Stimulated activated naive CD8-positive, alpha-beta T cell treated with anti-CD3 and anti-CD28 coated beads, Interleukin-15, amount 100 ng/mL, for 72 hours (primary cell): ENCODE data around the gene LRRC55.

Experiments
- ATAC-seq: fragments of 150-1000 bp; cut with Tn5 transposase; 2 replicates; pipeline ENCODE4 v1.10.0; 2021; ENCODE audit warnings: mild to moderate bottlenecking, moderate library complexity
- DNase-seq, 2 donors: peaks; one replicate each; pipeline ENCODE4 v3.0.0; 2021 to 2022
- H3K27ac Mint-ChIP-seq, 2 donors: one replicate each; pipeline ENCODE4 v1.8.0; 2022; ENCODE audit warnings: mild to moderate bottlenecking in 2 of 2, mixed read lengths in 2 of 2, moderate library complexity in 2 of 2
- H3K27me3 Mint-ChIP-seq: one replicate; pipeline ENCODE4 v1.8.0; 2022; ENCODE audit warnings: mixed read lengths
- H3K4me1 Mint-ChIP-seq: one replicate; pipeline ENCODE4 v1.8.0; 2022; ENCODE audit warnings: mild to moderate bottlenecking, mixed read lengths
- H3K4me3 Mint-ChIP-seq, 2 donors: one replicate each; pipeline ENCODE4 v1.8.0; 2022; ENCODE audit warnings: mild to moderate bottlenecking in 2 of 2, mixed read lengths in 2 of 2, moderate library complexity in 1 of 2
- H3K9me3 Mint-ChIP-seq, 2 donors: one replicate each; pipeline ENCODE4 v1.8.0; 2022; ENCODE audit warnings: mixed read lengths in 2 of 2

LRRC55 gene

GRCh38 chr11:57181678-57182305 lies at the start of gene LRRC55:
Gene LRRC55 (plus strand): TSS chr11:57181953. CDS start chr11:57182023, 70 bp downstream.
- no peak within 1 kb of the TSS for H3K27ac Mint-ChIP-seq
- H3K4me3 Mint-ChIP-seq = no peak within 1 kb of the TSS
- H3K27me3 Mint-ChIP-seq = peaks cover 39% of the 10 kb centered on the region
- ATAC-seq = no peak
- no peaks in the 10 kb centered on the region for H3K9me3 Mint-ChIP-seq
- no peak for DNase-seq
- no peaks in the 10 kb centered on the region for H3K4me1 Mint-ChIP-seq

DNA sequence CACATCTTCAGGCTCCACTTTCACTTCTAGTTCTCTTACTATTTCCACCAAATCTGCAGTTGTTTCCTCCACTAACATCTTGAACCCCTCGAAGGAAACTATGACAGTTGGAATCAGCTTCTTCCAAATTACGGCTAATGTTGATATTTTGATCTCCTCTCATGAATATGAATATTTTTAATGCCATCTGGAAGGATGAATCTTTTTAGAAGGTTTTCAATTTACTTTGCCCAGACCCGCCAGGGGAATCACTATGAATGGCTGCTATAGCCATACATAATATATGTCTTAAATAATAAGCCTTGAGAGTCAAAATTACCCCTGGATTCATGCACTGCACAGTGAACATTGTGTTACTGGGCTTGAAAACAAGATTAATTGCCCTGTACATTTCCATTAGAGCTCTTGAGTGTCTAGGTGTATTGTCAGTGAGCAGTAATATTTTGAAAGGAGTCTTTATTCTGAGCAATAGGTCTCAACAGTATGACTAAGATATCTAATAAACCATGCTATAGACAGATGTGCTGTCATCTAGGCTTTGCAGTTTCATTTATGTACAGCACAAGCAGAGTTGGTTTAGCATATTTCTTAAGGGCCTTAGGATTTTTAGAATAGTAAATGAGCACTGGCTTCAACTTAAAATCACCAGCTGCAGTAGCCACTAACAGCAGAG lies 48.3 kb upstream of the LRRC55 start:
- DNase-seq (no peak), ATAC-seq (no peak)
- Mint-ChIP-seq H3K4me1 (no peaks in the 10 kb centered on the region), H3K27me3 (peaks cover 42% of the 10 kb centered on the region), H3K27ac (no peak overlapping the region), H3K4me3 (no peak overlapping the region), H3K9me3 (no peaks in the 10 kb centered on the region)

GRCh38 chr11:57134284-57134683 lies 47.5 kb upstream of the LRRC55 start:
- H3K4me1 Mint-ChIP-seq = no peaks in the 10 kb centered on the region
- H3K27ac Mint-ChIP-seq = no peak overlapping the region
- ATAC-seq = no peak
- no peaks in the 10 kb centered on the region for H3K9me3 Mint-ChIP-seq
- no peak overlapping the region for H3K4me3 Mint-ChIP-seq
- H3K27me3 Mint-ChIP-seq = peaks cover 42% of the 10 kb centered on the region
- DNase-seq = no peak

GRCh38 chr11:57135020-57135751 lies 46.6 kb upstream of the LRRC55 start:
- H3K4me1 Mint-ChIP-seq = no peaks in the 10 kb centered on the region
- peak overlapping the region in 1 of 2 donors; percentile 83 for H3K27ac Mint-ChIP-seq
- H3K4me3 Mint-ChIP-seq = no peak overlapping the region
- H3K9me3 Mint-ChIP-seq = no peaks in the 10 kb centered on the region
- peaks cover 33% of the 10 kb centered on the region for H3K27me3 Mint-ChIP-seq
- ATAC-seq (no peak), DNase-seq (no peak)

DNA sequence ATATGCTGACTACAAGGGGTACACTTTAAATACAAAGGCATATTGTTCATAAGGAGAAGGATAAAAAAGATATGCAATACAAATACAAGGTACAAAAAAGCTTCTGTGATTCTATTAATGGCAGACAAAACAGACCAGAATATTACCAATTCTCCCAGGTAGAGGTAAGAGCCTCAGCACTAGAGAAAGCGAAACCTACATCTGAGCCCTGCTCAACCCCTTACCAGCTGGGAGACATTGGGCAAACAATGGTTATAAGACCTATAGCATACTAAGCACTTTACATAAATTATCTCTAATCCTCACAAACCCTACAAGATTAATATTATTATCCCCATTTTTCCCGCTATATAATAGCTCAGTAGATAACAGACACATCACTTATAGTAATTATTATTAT lies 41.2 kb upstream of the LRRC55 start:
- no peak overlapping the region for H3K27ac Mint-ChIP-seq
- no peak for ATAC-seq
- H3K4me1 Mint-ChIP-seq = no peaks in the 10 kb centered on the region
- H3K27me3 Mint-ChIP-seq = peaks cover 19% of the 10 kb centered on the region
- DNase-seq = no peak
- H3K4me3 Mint-ChIP-seq = no peak overlapping the region
- H3K9me3 Mint-ChIP-seq = no peaks in the 10 kb centered on the region

GRCh38 chr11:57143459-57143858 lies 38.3 kb upstream of the LRRC55 start:
- H3K9me3 Mint-ChIP-seq = no peaks in the 10 kb centered on the region
- no peak overlapping the region for H3K4me3 Mint-ChIP-seq
- no peak overlapping the region for H3K27ac Mint-ChIP-seq
- H3K4me1 Mint-ChIP-seq = no peaks in the 10 kb centered on the region
- ATAC-seq (no peak), DNase-seq (no peak)
- H3K27me3 Mint-ChIP-seq = peaks cover 24% of the 10 kb centered on the region

DNA sequence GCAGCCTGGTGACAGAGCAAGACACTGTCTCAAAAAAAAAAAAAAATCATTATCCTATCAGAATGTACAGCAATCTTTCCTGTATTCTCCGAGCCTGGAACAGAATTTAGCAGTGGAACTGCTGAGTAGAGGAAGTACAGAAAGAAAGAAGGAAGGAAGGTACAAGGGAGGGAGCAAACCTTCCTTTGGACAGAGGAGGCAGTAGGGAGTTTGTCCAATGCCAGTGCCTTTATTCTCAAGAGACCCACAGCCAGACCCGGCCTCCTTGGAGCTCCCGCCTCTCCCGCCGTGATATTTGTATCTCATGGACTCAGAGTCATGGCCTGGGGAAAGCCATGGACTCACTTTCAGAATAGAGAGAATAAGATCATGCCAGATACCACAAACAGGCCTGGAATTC lies 37.7 kb upstream of the LRRC55 start:
- Mint-ChIP-seq H3K27ac (no peak overlapping the region), H3K9me3 (no peaks in the 10 kb centered on the region), H3K27me3 (peaks cover 28% of the 10 kb centered on the region), H3K4me3 (no peak overlapping the region), H3K4me1 (no peaks in the 10 kb centered on the region)
- ATAC-seq = no peak
- no peak for DNase-seq

- Mint-ChIP-seq H3K9me3 (no peaks in the 10 kb centered on the region), H3K27ac (no peak overlapping the region), H3K4me3 (no peak overlapping the region), H3K4me1 (no peaks in the 10 kb centered on the region), H3K27me3 (peaks cover 28% of the 10 kb centered on the region)
- ATAC-seq (no peak), DNase-seq (no peak)
Observed at GRCh38 chr11:57144531-57145320, 37.0 kb upstream of the LRRC55 start.

- Mint-ChIP-seq H3K27ac (no peak overlapping the region), H3K27me3 (peaks cover 28% of the 10 kb centered on the region)
- no peak for ATAC-seq
Observed at GRCh38 chr11:57146301-57146700, 35.5 kb upstream of the LRRC55 start.

DNA sequence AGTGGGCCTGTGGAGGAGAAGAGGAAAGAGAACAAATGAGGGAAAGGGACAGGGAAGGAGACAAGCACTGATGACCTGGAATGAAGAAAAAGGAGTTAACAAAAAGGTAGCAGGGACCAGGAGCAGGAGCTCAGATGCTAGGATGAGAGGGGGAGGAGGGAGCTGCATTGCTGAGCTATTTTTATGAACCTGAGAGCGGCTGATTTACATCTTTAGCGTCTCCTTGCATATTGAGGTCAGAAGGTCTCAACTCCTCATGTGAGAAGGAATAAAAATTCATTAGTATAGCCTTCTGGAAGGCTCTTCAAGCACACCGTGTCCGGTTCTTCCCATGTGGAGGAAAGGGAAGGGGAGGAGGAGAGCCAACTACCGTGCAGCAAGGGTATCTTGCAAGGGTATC lies 33.1 kb upstream of the LRRC55 start:
- no peak overlapping the region for H3K4me3 Mint-ChIP-seq
- no peak overlapping the region for H3K27ac Mint-ChIP-seq

More at GRCh38 chr11:57146301-57146700, 35.5 kb upstream of the LRRC55 start:
- Mint-ChIP-seq H3K4me1 (no peaks in the 10 kb centered on the region), H3K4me3 (no peak overlapping the region), H3K9me3 (no peaks in the 10 kb centered on the region)
- DNase-seq = no peak

GRCh38 chr11:57150454-57150917 lies 31.3 kb upstream of the LRRC55 start:
- H3K27ac Mint-ChIP-seq = no peak overlapping the region
- ATAC-seq = no peak
- H3K4me1 Mint-ChIP-seq = no peaks in the 10 kb centered on the region
- no peak overlapping the region for H3K4me3 Mint-ChIP-seq
- no peak for DNase-seq
- peaks cover 18% of the 10 kb centered on the region for H3K27me3 Mint-ChIP-seq
- no peaks in the 10 kb centered on the region for H3K9me3 Mint-ChIP-seq

More for the DNA sequence above, 33.1 kb upstream of the LRRC55 start:
- H3K27me3 Mint-ChIP-seq = peaks cover 23% of the 10 kb centered on the region
- no peaks in the 10 kb centered on the region for H3K4me1 Mint-ChIP-seq
- no peak for ATAC-seq
- no peaks in the 10 kb centered on the region for H3K9me3 Mint-ChIP-seq
- no peak for DNase-seq

DNA sequence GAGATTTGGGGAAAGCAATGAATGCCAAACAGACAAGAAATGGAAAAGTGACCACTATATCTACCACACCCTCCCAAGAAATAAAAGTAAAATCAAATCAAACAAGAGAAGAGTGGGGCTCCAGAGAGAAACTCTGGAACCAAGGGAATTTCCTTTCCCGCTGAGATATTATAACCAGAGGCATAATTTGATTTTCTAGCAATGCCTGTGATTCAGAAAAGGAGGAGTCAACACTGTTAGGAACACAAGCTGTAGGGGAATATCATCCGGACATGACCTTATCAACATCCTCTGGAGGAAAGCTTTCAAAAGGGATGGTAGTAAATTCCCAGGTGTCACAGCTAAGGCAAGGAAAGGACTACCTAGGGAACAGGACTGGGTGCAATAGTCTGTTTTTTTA lies 29.6 kb upstream of the LRRC55 start:
- no peak for ATAC-seq
- Mint-ChIP-seq H3K9me3 (no peaks in the 10 kb centered on the region), H3K4me1 (no peaks in the 10 kb centered on the region), H3K4me3 (no peak overlapping the region), H3K27me3 (peaks cover 32% of the 10 kb centered on the region), H3K27ac (no peak overlapping the region)
- no peak for DNase-seq

DNA sequence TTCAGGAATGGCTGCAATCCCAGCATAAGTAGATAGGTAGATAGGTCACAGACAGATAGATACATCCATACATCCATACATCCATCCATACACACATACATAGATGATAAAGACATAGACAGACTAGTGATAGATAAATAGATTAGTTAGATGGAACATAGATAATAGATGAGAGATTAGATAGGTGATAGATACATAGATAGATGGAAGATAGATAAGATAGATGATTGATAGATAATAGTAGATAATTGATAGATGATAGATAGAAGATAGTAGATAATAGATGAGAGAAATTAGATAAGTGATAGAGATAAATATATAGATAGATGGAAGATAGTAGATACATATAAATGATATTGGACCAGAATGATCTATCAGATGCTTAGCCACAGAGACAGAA lies 28.3 kb upstream of the LRRC55 start:
- H3K4me3 Mint-ChIP-seq = no peak overlapping the region

DNA sequence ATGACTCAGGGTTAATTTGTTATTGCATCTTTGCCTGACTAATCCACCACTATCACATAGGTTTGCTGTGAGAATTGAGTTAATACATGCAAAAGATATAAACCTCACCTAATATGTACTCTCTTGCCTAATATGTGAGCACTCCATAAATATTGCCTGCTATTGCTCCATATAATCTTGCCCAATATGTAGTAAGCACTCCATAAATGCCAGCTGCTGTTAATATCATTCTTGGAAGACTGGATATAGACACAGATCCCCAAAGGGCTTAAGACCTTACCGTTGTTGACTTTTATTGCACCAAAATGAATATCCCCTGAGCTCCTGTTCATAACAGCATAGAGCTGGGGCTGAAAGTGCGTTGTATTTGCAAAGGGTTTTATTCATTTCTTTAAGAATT lies 27.0 kb upstream of the LRRC55 start:
- no peak overlapping the region for H3K27ac Mint-ChIP-seq
- H3K27me3 Mint-ChIP-seq = peaks cover 34% of the 10 kb centered on the region
- no peaks in the 10 kb centered on the region for H3K9me3 Mint-ChIP-seq
- no peak overlapping the region for H3K4me3 Mint-ChIP-seq
- DNase-seq (no peak), ATAC-seq (no peak)
- no peaks in the 10 kb centered on the region for H3K4me1 Mint-ChIP-seq

More for the DNA sequence above, 28.3 kb upstream of the LRRC55 start:
- H3K9me3 Mint-ChIP-seq = no peaks in the 10 kb centered on the region
- no peak for ATAC-seq
- H3K4me1 Mint-ChIP-seq = no peaks in the 10 kb centered on the region
- peaks cover 38% of the 10 kb centered on the region for H3K27me3 Mint-ChIP-seq
- H3K27ac Mint-ChIP-seq = no peak overlapping the region
- DNase-seq = no peak

DNA sequence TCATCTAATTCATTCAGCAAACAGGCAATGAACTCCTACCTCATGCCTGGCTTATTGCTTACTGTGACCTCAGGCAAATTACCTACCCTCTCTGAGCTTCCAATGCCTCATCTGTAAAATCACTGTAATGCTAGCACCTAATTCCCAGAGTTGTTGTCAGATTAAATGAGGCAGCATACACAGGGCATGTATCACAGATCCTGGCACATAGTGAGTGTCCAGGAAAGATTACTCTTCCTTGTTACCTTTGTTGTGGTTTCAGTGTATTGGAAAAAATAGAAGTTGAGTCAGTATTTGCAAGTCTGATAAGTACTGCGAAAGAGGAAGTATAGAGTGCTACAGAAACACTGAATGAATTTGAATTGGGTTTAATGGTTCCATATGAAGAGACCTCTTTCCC lies 26.4 kb upstream of the LRRC55 start:
- no peak overlapping the region for H3K4me3 Mint-ChIP-seq
- no peak for ATAC-seq

More for the DNA sequence above, 26.4 kb upstream of the LRRC55 start:
- DNase-seq = no peak
- H3K9me3 Mint-ChIP-seq = no peaks in the 10 kb centered on the region
- peaks cover 34% of the 10 kb centered on the region for H3K27me3 Mint-ChIP-seq
- no peaks in the 10 kb centered on the region for H3K4me1 Mint-ChIP-seq
- H3K27ac Mint-ChIP-seq = no peak overlapping the region
